ENCODE data around the gene ETV3L.

The ETV3L gene

DNA sequence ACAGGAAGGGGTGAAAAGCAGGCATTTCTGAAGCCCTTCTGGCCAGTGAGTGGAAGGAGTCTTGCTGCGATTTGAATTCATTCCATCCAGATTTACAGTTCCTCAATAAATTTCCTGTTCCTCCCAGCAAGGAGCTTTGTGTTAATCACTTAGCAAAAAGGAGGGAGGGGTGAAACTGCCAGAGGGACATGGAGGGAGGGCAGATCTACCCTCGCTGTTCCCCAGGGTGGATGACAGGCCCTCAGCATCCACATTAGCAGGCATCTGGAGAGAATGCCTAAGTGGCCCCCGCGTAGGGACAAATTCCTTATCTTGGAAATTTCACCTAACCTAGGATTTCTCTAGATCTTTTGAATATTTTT, 37.4 kb upstream of the ETV3L start:
- TF ChIP-seq, protein P1, sequence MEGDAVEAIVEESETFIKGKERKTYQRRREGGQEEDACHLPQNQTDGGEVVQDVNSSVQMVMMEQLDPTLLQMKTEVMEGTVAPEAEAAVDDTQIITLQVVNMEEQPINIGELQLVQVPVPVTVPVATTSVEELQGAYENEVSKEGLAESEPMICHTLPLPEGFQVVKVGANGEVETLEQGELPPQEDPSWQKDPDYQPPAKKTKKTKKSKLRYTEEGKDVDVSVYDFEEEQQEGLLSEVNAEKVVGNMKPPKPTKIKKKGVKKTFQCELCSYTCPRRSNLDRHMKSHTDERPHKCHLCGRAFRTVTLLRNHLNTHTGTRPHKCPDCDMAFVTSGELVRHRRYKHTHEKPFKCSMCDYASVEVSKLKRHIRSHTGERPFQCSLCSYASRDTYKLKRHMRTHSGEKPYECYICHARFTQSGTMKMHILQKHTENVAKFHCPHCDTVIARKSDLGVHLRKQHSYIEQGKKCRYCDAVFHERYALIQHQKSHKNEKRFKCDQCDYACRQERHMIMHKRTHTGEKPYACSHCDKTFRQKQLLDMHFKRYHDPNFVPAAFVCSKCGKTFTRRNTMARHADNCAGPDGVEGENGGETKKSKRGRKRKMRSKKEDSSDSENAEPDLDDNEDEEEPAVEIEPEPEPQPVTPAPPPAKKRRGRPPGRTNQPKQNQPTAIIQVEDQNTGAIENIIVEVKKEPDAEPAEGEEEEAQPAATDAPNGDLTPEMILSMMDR (conservative IDR thresholded peaks at IDR 0.05): no peak
- H3K27ac ChIP-seq: peak overlapping the region; percentile 96

GRCh38 chr1:157136133-157136532, 36.5 kb upstream of the ETV3L start:
- TF ChIP-seq, protein P1 (conservative IDR thresholded peaks at IDR 0.05): peak; percentile 40; the same call in 1 of the 2 replicates
- H3K27ac ChIP-seq: peak overlapping the region; percentile 96

DNA sequence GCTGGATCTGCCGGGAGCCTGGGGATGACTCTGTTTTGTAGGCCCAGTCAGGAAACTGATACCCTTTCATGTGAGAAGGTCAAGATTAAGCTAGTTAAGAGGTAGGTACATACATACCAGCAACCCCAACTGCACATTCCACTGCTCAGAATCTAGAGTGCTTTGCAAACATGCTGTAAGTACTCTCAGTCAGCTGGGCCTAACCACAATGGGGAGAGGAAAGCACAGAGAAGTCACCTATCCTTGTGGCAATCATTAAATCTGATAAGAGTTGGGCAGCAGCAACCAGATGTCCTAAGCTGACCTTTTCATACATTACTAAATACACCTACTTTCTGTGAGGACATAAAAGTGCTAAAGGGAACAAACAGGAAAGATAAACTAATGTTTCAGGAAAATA, 36.0 kb upstream of the ETV3L start:
- TF ChIP-seq, protein P1 (conservative IDR thresholded peaks at IDR 0.05): no peak
- H3K27ac ChIP-seq: peak overlapping the region; percentile 96

- TF ChIP-seq, protein P1 (conservative IDR thresholded peaks at IDR 0.05): no peak
- peak overlapping the region; percentile 96 for H3K27ac ChIP-seq
Measured at GRCh38 chr1:157135070-157135469, 35.5 kb upstream of the ETV3L start.

DNA sequence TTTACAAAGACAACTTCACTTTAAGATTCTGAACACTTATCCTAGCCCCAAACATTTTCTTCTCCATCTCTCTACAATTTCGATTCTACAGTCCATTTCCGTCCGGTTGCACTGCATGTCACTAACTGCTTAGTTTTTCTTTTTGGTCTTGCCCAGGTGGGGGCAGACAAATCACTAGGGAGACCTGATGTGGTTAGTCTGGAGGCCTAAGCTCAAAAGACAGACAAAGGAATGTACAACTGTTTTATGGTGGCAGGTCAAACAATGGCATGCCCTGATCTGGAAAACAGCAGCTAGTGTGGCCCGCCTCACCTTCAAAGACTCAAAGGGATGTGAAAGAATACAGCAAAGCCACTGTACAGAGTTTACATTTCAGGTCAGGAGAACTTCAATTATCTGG, 34.8 kb upstream of the ETV3L start:
- TF ChIP-seq, protein P1 (conservative IDR thresholded peaks at IDR 0.05): no peak
- no peak overlapping the region; the same call in 1 of the 2 replicates for H3K27ac ChIP-seq

DNA sequence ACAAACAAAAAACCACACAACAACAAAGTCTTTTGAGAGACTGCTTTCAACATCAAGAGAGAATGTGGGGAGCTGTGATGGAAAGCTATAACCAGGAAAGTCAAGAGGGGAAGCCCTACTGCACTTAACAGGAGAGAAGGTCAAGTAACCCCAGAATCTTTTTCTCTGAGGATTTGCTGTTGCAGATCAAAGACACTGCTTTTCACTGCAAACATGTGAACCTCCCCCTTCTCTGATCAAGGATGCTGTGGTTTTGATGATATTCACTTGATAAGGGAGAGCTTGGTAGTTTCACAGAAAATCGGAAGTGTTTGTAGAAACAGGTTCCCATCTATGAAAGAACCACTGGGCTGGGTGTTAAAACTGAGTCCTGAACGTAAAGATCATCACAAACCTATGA, 33.8 kb upstream of the ETV3L start:
- H3K27ac ChIP-seq: peak overlapping the region; percentile 16; the same call in 1 of the 2 replicates
- TF ChIP-seq, protein P1 (conservative IDR thresholded peaks at IDR 0.05): no peak

DNA sequence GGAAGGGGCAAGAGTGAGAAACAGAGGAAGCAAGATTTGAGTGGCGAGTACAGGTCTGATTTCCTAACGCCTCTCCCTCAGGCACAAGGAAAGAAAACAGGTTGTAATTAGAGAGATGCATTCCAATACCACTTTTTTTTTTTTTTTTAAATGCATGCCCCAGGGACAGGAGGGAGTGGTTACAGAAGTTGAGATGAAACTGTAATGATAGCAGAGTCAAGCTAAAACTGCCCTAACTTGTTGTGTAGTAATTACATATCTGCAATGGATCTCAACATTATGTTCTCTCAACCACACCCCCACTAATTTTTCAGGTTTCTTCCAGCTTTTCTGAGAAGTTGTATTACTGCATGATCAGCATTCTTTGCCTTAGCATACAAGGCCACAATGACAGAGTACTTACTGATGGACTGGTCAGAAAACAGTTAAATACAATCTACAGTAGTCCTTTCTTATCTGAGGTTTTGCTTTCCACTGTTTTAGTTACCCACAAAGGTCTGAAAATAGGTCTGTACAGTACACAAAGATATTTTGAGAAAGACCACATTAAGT, 33.1 kb upstream of the ETV3L start:
- H3K27ac ChIP-seq: peak overlapping the region; percentile 16
- TF ChIP-seq, protein P1 (conservative IDR thresholded peaks at IDR 0.05): no peak

All from VCaP (cell line).